ENCODE data around the gene TRPM2. TPM values are rescaled to one million over a fixed set of nuclear protein-coding genes. Genes with fewer than 3 reads are reported as not detected.

TRPM2 gene
- total and polyA plus RNA-seq, 2 of the 8 experiments (the other 6 are each of a cell fraction or from before 2014, with no cell fraction given) = 0.27 to 0.28 TPM

GRCh38 chr21:44348861-44349260, 4.6 kb upstream of the TRPM2 start (continued):
- TF ChIP-seq, protein P1, sequence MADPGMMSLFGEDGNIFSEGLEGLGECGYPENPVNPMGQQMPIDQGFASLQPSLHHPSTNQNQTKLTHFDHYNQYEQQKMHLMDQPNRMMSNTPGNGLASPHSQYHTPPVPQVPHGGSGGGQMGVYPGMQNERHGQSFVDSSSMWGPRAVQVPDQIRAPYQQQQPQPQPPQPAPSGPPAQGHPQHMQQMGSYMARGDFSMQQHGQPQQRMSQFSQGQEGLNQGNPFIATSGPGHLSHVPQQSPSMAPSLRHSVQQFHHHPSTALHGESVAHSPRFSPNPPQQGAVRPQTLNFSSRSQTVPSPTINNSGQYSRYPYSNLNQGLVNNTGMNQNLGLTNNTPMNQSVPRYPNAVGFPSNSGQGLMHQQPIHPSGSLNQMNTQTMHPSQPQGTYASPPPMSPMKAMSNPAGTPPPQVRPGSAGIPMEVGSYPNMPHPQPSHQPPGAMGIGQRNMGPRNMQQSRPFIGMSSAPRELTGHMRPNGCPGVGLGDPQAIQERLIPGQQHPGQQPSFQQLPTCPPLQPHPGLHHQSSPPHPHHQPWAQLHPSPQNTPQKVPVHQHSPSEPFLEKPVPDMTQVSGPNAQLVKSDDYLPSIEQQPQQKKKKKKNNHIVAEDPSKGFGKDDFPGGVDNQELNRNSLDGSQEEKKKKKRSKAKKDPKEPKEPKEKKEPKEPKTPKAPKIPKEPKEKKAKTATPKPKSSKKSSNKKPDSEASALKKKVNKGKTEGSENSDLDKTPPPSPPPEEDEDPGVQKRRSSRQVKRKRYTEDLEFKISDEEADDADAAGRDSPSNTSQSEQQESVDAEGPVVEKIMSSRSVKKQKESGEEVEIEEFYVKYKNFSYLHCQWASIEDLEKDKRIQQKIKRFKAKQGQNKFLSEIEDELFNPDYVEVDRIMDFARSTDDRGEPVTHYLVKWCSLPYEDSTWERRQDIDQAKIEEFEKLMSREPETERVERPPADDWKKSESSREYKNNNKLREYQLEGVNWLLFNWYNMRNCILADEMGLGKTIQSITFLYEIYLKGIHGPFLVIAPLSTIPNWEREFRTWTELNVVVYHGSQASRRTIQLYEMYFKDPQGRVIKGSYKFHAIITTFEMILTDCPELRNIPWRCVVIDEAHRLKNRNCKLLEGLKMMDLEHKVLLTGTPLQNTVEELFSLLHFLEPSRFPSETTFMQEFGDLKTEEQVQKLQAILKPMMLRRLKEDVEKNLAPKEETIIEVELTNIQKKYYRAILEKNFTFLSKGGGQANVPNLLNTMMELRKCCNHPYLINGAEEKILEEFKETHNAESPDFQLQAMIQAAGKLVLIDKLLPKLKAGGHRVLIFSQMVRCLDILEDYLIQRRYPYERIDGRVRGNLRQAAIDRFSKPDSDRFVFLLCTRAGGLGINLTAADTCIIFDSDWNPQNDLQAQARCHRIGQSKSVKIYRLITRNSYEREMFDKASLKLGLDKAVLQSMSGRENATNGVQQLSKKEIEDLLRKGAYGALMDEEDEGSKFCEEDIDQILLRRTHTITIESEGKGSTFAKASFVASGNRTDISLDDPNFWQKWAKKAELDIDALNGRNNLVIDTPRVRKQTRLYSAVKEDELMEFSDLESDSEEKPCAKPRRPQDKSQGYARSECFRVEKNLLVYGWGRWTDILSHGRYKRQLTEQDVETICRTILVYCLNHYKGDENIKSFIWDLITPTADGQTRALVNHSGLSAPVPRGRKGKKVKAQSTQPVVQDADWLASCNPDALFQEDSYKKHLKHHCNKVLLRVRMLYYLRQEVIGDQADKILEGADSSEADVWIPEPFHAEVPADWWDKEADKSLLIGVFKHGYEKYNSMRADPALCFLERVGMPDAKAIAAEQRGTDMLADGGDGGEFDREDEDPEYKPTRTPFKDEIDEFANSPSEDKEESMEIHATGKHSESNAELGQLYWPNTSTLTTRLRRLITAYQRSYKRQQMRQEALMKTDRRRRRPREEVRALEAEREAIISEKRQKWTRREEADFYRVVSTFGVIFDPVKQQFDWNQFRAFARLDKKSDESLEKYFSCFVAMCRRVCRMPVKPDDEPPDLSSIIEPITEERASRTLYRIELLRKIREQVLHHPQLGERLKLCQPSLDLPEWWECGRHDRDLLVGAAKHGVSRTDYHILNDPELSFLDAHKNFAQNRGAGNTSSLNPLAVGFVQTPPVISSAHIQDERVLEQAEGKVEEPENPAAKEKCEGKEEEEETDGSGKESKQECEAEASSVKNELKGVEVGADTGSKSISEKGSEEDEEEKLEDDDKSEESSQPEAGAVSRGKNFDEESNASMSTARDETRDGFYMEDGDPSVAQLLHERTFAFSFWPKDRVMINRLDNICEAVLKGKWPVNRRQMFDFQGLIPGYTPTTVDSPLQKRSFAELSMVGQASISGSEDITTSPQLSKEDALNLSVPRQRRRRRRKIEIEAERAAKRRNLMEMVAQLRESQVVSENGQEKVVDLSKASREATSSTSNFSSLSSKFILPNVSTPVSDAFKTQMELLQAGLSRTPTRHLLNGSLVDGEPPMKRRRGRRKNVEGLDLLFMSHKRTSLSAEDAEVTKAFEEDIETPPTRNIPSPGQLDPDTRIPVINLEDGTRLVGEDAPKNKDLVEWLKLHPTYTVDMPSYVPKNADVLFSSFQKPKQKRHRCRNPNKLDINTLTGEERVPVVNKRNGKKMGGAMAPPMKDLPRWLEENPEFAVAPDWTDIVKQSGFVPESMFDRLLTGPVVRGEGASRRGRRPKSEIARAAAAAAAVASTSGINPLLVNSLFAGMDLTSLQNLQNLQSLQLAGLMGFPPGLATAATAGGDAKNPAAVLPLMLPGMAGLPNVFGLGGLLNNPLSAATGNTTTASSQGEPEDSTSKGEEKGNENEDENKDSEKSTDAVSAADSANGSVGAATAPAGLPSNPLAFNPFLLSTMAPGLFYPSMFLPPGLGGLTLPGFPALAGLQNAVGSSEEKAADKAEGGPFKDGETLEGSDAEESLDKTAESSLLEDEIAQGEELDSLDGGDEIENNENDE (IDR thresholded peaks at IDR 0.05; ENCODE audit: insufficient replicate concordance, low read length) = no peak

Data from H1 (cell line).